GM19468 (cell line): ENCODE data around the gene HSD17B13.
"Not testable (repeated sequence)": the region's sequence is repeated elsewhere in the genome, so short reads cannot be mapped to it uniquely, and the experiment has no call there.

Source experiments
- ATAC-seq: cut with Tn5 transposase; IDR thresholded peaks from one replicate; pipeline ENCODE4 v1.9.1; 2021; ENCODE audit warnings: mild to moderate bottlenecking, moderate library complexity, moderate number of reproducible peaks; ENCODE audit not compliant: unreplicated experiment; ENCODE audit errors: extremely low read depth

Gene HSD17B13

GRCh38 chr4:87317527-87317926, 5.2 kb downstream of the HSD17B13 start:
- no peak for ATAC-seq

- ATAC-seq, result no peak
These were observed 5.7 kb downstream of the HSD17B13 start for GRCh38 chr4:87316961-87317360.

- ATAC-seq, result not testable (repeated sequence)
These were observed 7.7 kb downstream of the HSD17B13 start for GRCh38 chr4:87315000-87315399.

- ATAC-seq, result no peak
These were observed 8.9 kb downstream of the HSD17B13 start for GRCh38 chr4:87313756-87314155.

GRCh38 chr4:87311684-87312083, 11.0 kb downstream of the HSD17B13 start:
- ATAC-seq, result no peak

GRCh38 chr4:87310691-87311335, 11.9 kb downstream of the HSD17B13 start:
- no peak for ATAC-seq

- no peak for ATAC-seq
These were observed 13.1 kb downstream of the HSD17B13 start for GRCh38 chr4:87309625-87310024.

- ATAC-seq, result no peak
These were observed 16.6 kb downstream of the HSD17B13 start for GRCh38 chr4:87306056-87306455.

GRCh38 chr4:87305562-87305961, 17.1 kb downstream of the HSD17B13 start:
- ATAC-seq, result no peak

- ATAC-seq, result no peak
These were observed 17.8 kb downstream of the HSD17B13 start for GRCh38 chr4:87304745-87305432.

GRCh38 chr4:87299898-87300297, 22.8 kb downstream of the HSD17B13 start:
- ATAC-seq, result no peak

- no peak for ATAC-seq
These were observed 24.3 kb downstream of the HSD17B13 start for GRCh38 chr4:87298362-87298761.

GRCh38 chr4:87294911-87295310, 27.8 kb downstream of the HSD17B13 start:
- not testable (repeated sequence) for ATAC-seq

GRCh38 chr4:87293889-87294288, 28.8 kb downstream of the HSD17B13 start:
- ATAC-seq, result not testable (repeated sequence)

GRCh38 chr4:87286970-87287369, 35.7 kb downstream of the HSD17B13 start:
- ATAC-seq, result no peak

GRCh38 chr4:87284268-87284667, 38.4 kb downstream of the HSD17B13 start:
- ATAC-seq, result not testable (repeated sequence)

- ATAC-seq, result no peak
These were observed 39.5 kb downstream of the HSD17B13 start for GRCh38 chr4:87283151-87283550.

GRCh38 chr4:87281603-87282002, 41.1 kb downstream of the HSD17B13 start:
- no peak for ATAC-seq

- ATAC-seq, result no peak
These were observed 44.3 kb downstream of the HSD17B13 start for GRCh38 chr4:87278335-87278794.

GRCh38 chr4:87275311-87275710, 47.4 kb downstream of the HSD17B13 start:
- no peak for ATAC-seq

- ATAC-seq, result no peak
These were observed 47.9 kb downstream of the HSD17B13 start for GRCh38 chr4:87274803-87275202.

GRCh38 chr4:87274327-87274726, 48.4 kb downstream of the HSD17B13 start:
- ATAC-seq, result no peak
